ENCODE measurements around the gene ZNF630. TPM values are rescaled to one million over a fixed set of nuclear protein-coding genes. Genes with fewer than 3 reads are reported as not detected.

The ZNF630 gene
- total RNA-seq, 4 donors from 2014 or later = 2.3 to 5.3 (median 3.7) TPM

- DNase-seq (ENCODE audit: low spot score in 2 of 2) = no peak
- Histone ChIP-seq H3K27ac (no peak overlapping the region), H3K36me3 (peaks cover 0 to 8% (median 0%) of the 10 kb centered on the region in 3 donors), H3K9me3 (no peaks in the 10 kb centered on the region), H3K4me1 (no peaks in the 10 kb centered on the region), H3K27me3 (no peaks in the 10 kb centered on the region), H3K4me3 (no peak overlapping the region)
- TF ChIP-seq CTCF (IDR thresholded peaks at IDR 0.05) (no peak), POLR2A (IDR thresholded peaks at IDR 0.05) (no peak), EP300 (IDR thresholded peaks at IDR 0.05) (no peak)
- 86 to 93% methylated on average over 3 of the region's 3 CpGs for WGBS, 2 donors
Measured at GRCh38 chrX:48068096-48068887, 3.1 kb downstream of the ZNF630 start.

- Histone ChIP-seq H3K27ac (no peak overlapping the region), H3K4me3 (no peak overlapping the region), H3K4me1 (no peaks in the 10 kb centered on the region), H3K9me3 (peaks cover 0 to 4% (median under 1%) of the 10 kb centered on the region in 4 donors), H3K27me3 (no peaks in the 10 kb centered on the region), H3K36me3 (peaks cover 0 to 46% (median 0%) of the 10 kb centered on the region in 3 donors)
- 71 to 86% methylated on average over 4 of the region's 4 CpGs for WGBS, 2 donors
- no peak for DNase-seq (ENCODE audit: low spot score in 2 of 2)
- TF ChIP-seq CTCF (IDR thresholded peaks at IDR 0.05) = no peak
- TF ChIP-seq POLR2A (IDR thresholded peaks at IDR 0.05) = no peak
- no peak for TF ChIP-seq EP300 (IDR thresholded peaks at IDR 0.05)
Measured at GRCh38 chrX:48064261-48064660, 7.2 kb downstream of the ZNF630 start.

DNA sequence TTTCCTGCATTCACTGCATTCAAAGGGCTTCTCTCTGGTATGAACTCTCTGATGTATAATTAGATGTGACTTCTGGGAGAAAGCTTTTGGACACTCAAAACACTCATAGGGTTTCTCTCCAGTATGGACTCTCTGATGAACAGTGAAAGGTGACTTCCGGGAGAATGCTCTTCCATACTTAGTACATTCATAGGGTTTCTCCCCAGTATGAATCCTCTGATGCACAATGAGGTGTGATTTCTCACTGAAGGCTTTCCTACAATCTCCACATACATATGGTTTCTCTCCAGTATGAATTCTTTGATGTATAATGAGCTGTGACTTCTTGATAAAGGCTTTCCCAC lies 12.2 kb downstream of the ZNF630 start:
- H3K27ac ChIP-seq = no peak overlapping the region
- peaks cover 0 to 58% (median 0%) of the 10 kb centered on the region in 3 donors for H3K36me3 ChIP-seq
- no peaks in the 10 kb centered on the region for H3K27me3 ChIP-seq
- no peak overlapping the region for H3K4me3 ChIP-seq
- no peaks in the 10 kb centered on the region for H3K4me1 ChIP-seq
- no peak for TF ChIP-seq POLR2A (IDR thresholded peaks at IDR 0.05)
- TF ChIP-seq CTCF (IDR thresholded peaks at IDR 0.05) = no peak
- TF ChIP-seq EP300 (IDR thresholded peaks at IDR 0.05) = no peak
- H3K9me3 ChIP-seq = peaks cover 0 to 8% (median 3%) of the 10 kb centered on the region in 4 donors
- WGBS, 2 donors = 79 to 92% methylated on average over 1 of the region's 1 CpG
- DNase-seq (ENCODE audit: low spot score in 2 of 2) = no peak

- Histone ChIP-seq H3K27me3 (no peaks in the 10 kb centered on the region), H3K4me3 (no peak overlapping the region), H3K36me3 (peaks cover 0 to 56% (median 0%) of the 10 kb centered on the region in 3 donors), H3K4me1 (no peaks in the 10 kb centered on the region), H3K9me3 (peaks cover 0 to 8% (median 3%) of the 10 kb centered on the region in 4 donors), H3K27ac (no peak overlapping the region)
- no peak for TF ChIP-seq POLR2A (IDR thresholded peaks at IDR 0.05)
- TF ChIP-seq EP300 (IDR thresholded peaks at IDR 0.05) = no peak
- no peak for DNase-seq (ENCODE audit: low spot score in 2 of 2)
- 89 to 94% methylated on average over 2 of the region's 2 CpGs for WGBS, 2 donors
Measured at GRCh38 chrX:48058621-48059295, 12.7 kb downstream of the ZNF630 start.

GRCh38 chrX:48046846-48047245 lies 24.6 kb downstream of the ZNF630 start:
- TF ChIP-seq CTCF (IDR thresholded peaks at IDR 0.05) = no peak
- H3K36me3 ChIP-seq = no peaks in the 10 kb centered on the region
- no peaks in the 10 kb centered on the region for H3K27me3 ChIP-seq
- H3K4me3 ChIP-seq = no peak overlapping the region
- 72 to 83% methylated on average over 4 to 5 of the region's 5 CpGs for WGBS, 2 donors
- DNase-seq (ENCODE audit: low spot score in 2 of 2) = no peak
- peaks cover 0 to 13% (median 0%) of the 10 kb centered on the region in 4 donors for H3K4me1 ChIP-seq
- H3K9me3 ChIP-seq = no peaks in the 10 kb centered on the region
- H3K27ac ChIP-seq = peak overlapping the region in 2 of 4 donors; percentile 60 to 75
